GM21423 (cell line): ENCODE data around the gene MED27.

Experiments used
- ATAC-seq: cut with Tn5 transposase; IDR thresholded peaks from one replicate; pipeline ENCODE4 v1.9.1; 2021; ENCODE audit warnings: mild to moderate bottlenecking, moderate library complexity; ENCODE audit not compliant: unreplicated experiment

The MED27 gene

GRCh38 chr9:131976157-131977108, 103.2 kb downstream of the MED27 start:
- ATAC-seq, result no peak

GRCh38 chr9:131972889-131973288, 106.8 kb downstream of the MED27 start:
- no peak for ATAC-seq

GRCh38 chr9:131971482-131972074, 108.1 kb downstream of the MED27 start:
- ATAC-seq, result no peak

- no peak for ATAC-seq
Measured at GRCh38 chr9:131969469-131969989, 110.1 kb downstream of the MED27 start.

- no peak for ATAC-seq
Measured at GRCh38 chr9:131968632-131969031, 111.0 kb downstream of the MED27 start.

GRCh38 chr9:131965841-131966240, 113.8 kb downstream of the MED27 start:
- ATAC-seq, result no peak

- ATAC-seq, result no peak
Measured at GRCh38 chr9:131965103-131965502, 114.6 kb downstream of the MED27 start.

GRCh38 chr9:131963072-131964030, 116.3 kb downstream of the MED27 start:
- no peak for ATAC-seq

GRCh38 chr9:131961496-131961880, 118.2 kb downstream of the MED27 start:
- no peak for ATAC-seq

- ATAC-seq, result no peak
Measured at GRCh38 chr9:131960851-131961495, 118.7 kb downstream of the MED27 start.

- ATAC-seq, result no peak
Measured at GRCh38 chr9:131960311-131960710, 119.4 kb downstream of the MED27 start.

GRCh38 chr9:131959887-131960286, 119.8 kb downstream of the MED27 start:
- ATAC-seq, result no peak

- no peak for ATAC-seq
Measured at GRCh38 chr9:131959056-131959455, 120.6 kb downstream of the MED27 start.

GRCh38 chr9:131954299-131954698, 125.4 kb downstream of the MED27 start:
- ATAC-seq, result no peak

GRCh38 chr9:131951905-131952304, 127.8 kb downstream of the MED27 start:
- no peak for ATAC-seq

GRCh38 chr9:131951155-131951554, 128.5 kb downstream of the MED27 start:
- no peak for ATAC-seq

GRCh38 chr9:131950487-131950886, 129.2 kb downstream of the MED27 start:
- ATAC-seq, result no peak

GRCh38 chr9:131946180-131946579, 133.5 kb downstream of the MED27 start:
- ATAC-seq, result no peak

- ATAC-seq, result no peak
Measured at GRCh38 chr9:131943351-131943841, 136.3 kb downstream of the MED27 start.

- ATAC-seq, result no peak
Measured at GRCh38 chr9:131942146-131942720, 137.4 kb downstream of the MED27 start.
